DOHH2 (cell line): Measurements from ENCODE around the gene TGM4.

Experiments used
- H3F3A ChIP-seq: fragments of 200-600 bp; sonication (generic), shearing (Covaris generic); 2 replicates; pipeline ENCODE4 v1.6.0; 2016; ENCODE audit warnings: antibody characterized with exemption, mild to moderate bottlenecking; ENCODE audit not compliant: control insufficient read depth, insufficient read depth
- H3K27ac ChIP-seq: fragments of 200-600 bp; sonication (generic); 2 replicates; pipeline ENCODE4 v1.5.1; 2014; ENCODE audit warnings: low read depth, mild to moderate bottlenecking, low read length, moderate library complexity
- H3K27me3 ChIP-seq: fragments of 200-600 bp; sonication (generic); 2 replicates; pipeline ENCODE4 v1.6.1; 2014; ENCODE audit warnings: mild to moderate bottlenecking, low read length, mixed read lengths; ENCODE audit not compliant: control insufficient read depth
- H3K36me3 ChIP-seq: fragments of 200-600 bp; sonication (generic); 2 replicates; pipeline ENCODE4 v1.6.1; 2014; ENCODE audit warnings: mild to moderate bottlenecking, low read length, moderate library complexity, mixed read lengths; ENCODE audit not compliant: control insufficient read depth
- H3K4me1 ChIP-seq: fragments of 200-600 bp; sonication (generic); 2 replicates; pipeline ENCODE4 v1.6.1; 2014; ENCODE audit warnings: mild to moderate bottlenecking, low read length, mixed read lengths; ENCODE audit not compliant: control insufficient read depth
- H3K4me2 ChIP-seq: fragments of 200-600 bp; sonication (generic); 2 replicates; pipeline ENCODE4 v1.6.0; 2014; ENCODE audit warnings: mild to moderate bottlenecking, low read length, moderate library complexity
- H3K4me3 ChIP-seq: fragments of 200-600 bp; sonication (generic); 2 replicates; pipeline ENCODE4 v1.5.1; 2014; ENCODE audit warnings: mild to moderate bottlenecking, low read length, mixed read lengths
- H3K79me2 ChIP-seq: fragments of 200-600 bp; sonication (generic); 2 replicates; pipeline ENCODE4 v1.6.1; 2014; ENCODE audit warnings: mild to moderate bottlenecking, low read length, mixed read lengths; ENCODE audit not compliant: control insufficient read depth
- H3K9me2 ChIP-seq: fragments of 200-600 bp; sonication (generic); replicated peaks from 2 replicates; pipeline ENCODE4 v1.6.1; 2014; ENCODE audit warnings: mild to moderate bottlenecking, low read length, mixed read lengths; ENCODE audit not compliant: control insufficient read depth
- H3K9me3 ChIP-seq: fragments of 200-600 bp; sonication (generic); 2 replicates; pipeline ENCODE4 v1.6.1; 2014; ENCODE audit warnings: antibody characterized with exemption, low read length, mixed read lengths; ENCODE audit not compliant: control insufficient read depth, insufficient read depth
- H4K20me1 ChIP-seq: fragments of 200-600 bp; sonication (generic); 2 replicates; pipeline ENCODE4 v1.6.0; 2014; ENCODE audit warnings: low read depth, mild to moderate bottlenecking, antibody characterized with exemption, low read length, moderate library complexity; ENCODE audit not compliant: control insufficient read depth, insufficient read depth
- CTCF ChIP-seq: fragments of 200-600 bp; sonication (generic); IDR thresholded peaks from one replicate; pipeline ENCODE4 v1.5.1; 2014; ENCODE audit warnings: antibody characterized with exemption, mild to moderate bottlenecking, low read depth, low read length; ENCODE audit not compliant: poor library complexity, severe bottlenecking
- EZH2phosphoT487 ChIP-seq: fragments of 200-600 bp; sonication (generic); IDR thresholded peaks from 2 replicates; pipeline ENCODE4 v1.6.1; 2017; ENCODE audit warnings: borderline replicate concordance, mild to moderate bottlenecking, antibody characterized with exemption, low read length, moderate library complexity, mixed read lengths

TGM4 gene

GRCh38 chr3:44867421-44868111 is 6.8 kb upstream of the TGM4 start:
- Histone ChIP-seq H3K4me2 (no peak overlapping the region), H3K4me3 (no peak overlapping the region), H3K4me1 (peaks cover 4% of the 10 kb centered on the region), H4K20me1 (no peaks in the 10 kb centered on the region; the same call in 1 of the 2 replicates), H3K27me3 (no peaks in the 10 kb centered on the region), H3K9me2 (no peaks in the 10 kb centered on the region), H3K27ac (no peak overlapping the region), H3K9me3 (no peaks in the 10 kb centered on the region), H3K36me3 (peaks cover 15% of the 10 kb centered on the region; the same call in 1 of the 2 replicates), H3F3A (no peaks in the 10 kb centered on the region), H3K79me2 (peaks cover 4% of the 10 kb centered on the region)
- TF ChIP-seq CTCF (no peak), EZH2phosphoT487 (no peak)

GRCh38 chr3:44870375-44871061 is 3.9 kb upstream of the TGM4 start:
- no peaks in the 10 kb centered on the region; the same call in 1 of the 2 replicates for H4K20me1 ChIP-seq
- H3F3A ChIP-seq = no peaks in the 10 kb centered on the region
- no peaks in the 10 kb centered on the region for H3K79me2 ChIP-seq
- H3K36me3 ChIP-seq = peaks cover 6% of the 10 kb centered on the region; the same call in 1 of the 2 replicates
- no peaks in the 10 kb centered on the region for H3K9me2 ChIP-seq
- H3K4me3 ChIP-seq = no peak overlapping the region
- H3K4me1 ChIP-seq = no peaks in the 10 kb centered on the region
- no peaks in the 10 kb centered on the region for H3K9me3 ChIP-seq
- TF ChIP-seq CTCF (no peak), EZH2phosphoT487 (no peak)
- no peaks in the 10 kb centered on the region for H3K27me3 ChIP-seq
- H3K4me2 ChIP-seq = no peak overlapping the region
- H3K27ac ChIP-seq = no peak overlapping the region

GRCh38 chr3:44875596-44875995 is 1.2 kb downstream of the TGM4 start:
- H3F3A ChIP-seq = no peaks in the 10 kb centered on the region
- H3K27me3 ChIP-seq = peaks cover 5% of the 10 kb centered on the region; the same call in 1 of the 2 replicates
- TF ChIP-seq CTCF = no peak
- TF ChIP-seq EZH2phosphoT487 = no peak
- no peak overlapping the region for H3K4me2 ChIP-seq
- H3K36me3 ChIP-seq = no peaks in the 10 kb centered on the region
- no peak overlapping the region for H3K27ac ChIP-seq
- no peak overlapping the region for H3K4me3 ChIP-seq
- no peaks in the 10 kb centered on the region for H4K20me1 ChIP-seq
- no peaks in the 10 kb centered on the region for H3K79me2 ChIP-seq
- no peaks in the 10 kb centered on the region for H3K9me3 ChIP-seq
- no peaks in the 10 kb centered on the region for H3K9me2 ChIP-seq
- H3K4me1 ChIP-seq = no peaks in the 10 kb centered on the region
